GM12878 (cell line): Measurements from ENCODE around the gene ATP2A2. TPM values are rescaled to one million over a fixed set of nuclear protein-coding genes. Genes with fewer than 3 reads are reported as not detected.

Experiments used
- ATAC-seq: fragments of 200-7000 bp; cut with Tn5 transposase; 3 replicates; pipeline ENCODE4 v1.9.1; 2020; ENCODE audit warnings: mild to moderate bottlenecking, moderate library complexity
- BruUV-seq: library from RNA; stranded (reverse); fragments of 400-500 nt; replicated peaks from 2 replicates; lab custom pipeline; 2021; lab: Mats Ljungman, UMichigan
- CTCF ChIA-PET: fragments of 300-600 bp; sonication (Branson Sonifier 250); formaldehyde crosslinking; extraction: SDS; loops from one replicate; lab custom pipeline; 2021; ENCODE audit warnings: inconsistent platforms; lab: Yijun Ruan, JAX
- POLR2A ChIA-PET: fragments of 350-600 bp; formaldehyde crosslinking; extraction: SDS; loops from one replicate; lab custom pipeline; 2021; ENCODE audit warnings: inconsistent platforms; lab: Charles Lee
- RAD21 ChIA-PET: fragments of 300-600 bp; sonication (Branson Sonifier 250); formaldehyde crosslinking; loops from one replicate; lab custom pipeline; 2023; ENCODE audit warnings: antibody characterized with exemption; ENCODE audit not compliant: unreplicated experiment; lab: Charles Lee
- SMC1A ChIA-PET: fragments of 300-600 bp; sonication (Branson Sonifier 250); formaldehyde crosslinking; loops from one replicate; lab custom pipeline; 2023; ENCODE audit not compliant: unreplicated experiment, uncharacterized antibody; lab: Charles Lee
- DNase-seq: peaks from one replicate; pipeline ENCODE4 v3.0.0-alpha.2; 2011; ENCODE audit warnings: low read depth, low spot score
- FAIRE-seq: peaks from 3 replicates; lab custom pipeline; 2011; peaks lifted over from hg19 to GRCh38; lab: Jason Lieb, UNC
- H2AFZ ChIP-seq: 2 replicates; pipeline ENCODE4 v1.6.0; 2011; ENCODE audit warnings: low read depth, low read length, control low read depth; ENCODE audit not compliant: control insufficient read depth
- H3K27ac ChIP-seq: 2 replicates; pipeline ENCODE4 v1.5.1; 2011; ENCODE audit warnings: control low read depth; ENCODE audit not compliant: control insufficient read depth, insufficient read depth
- H3K27me3 ChIP-seq, 2 experiments: replicated peaks in 1 of 2; 2 replicates each; pipeline versions ENCODE4 v1.6.0 to v1.6.1; 2011; ENCODE audit warnings: low read length in 1 of 2; ENCODE audit not compliant: control insufficient read depth in 2 of 2, insufficient read depth in 2 of 2
- H3K36me3 ChIP-seq, 2 experiments: 2 replicates each; pipeline ENCODE4 v1.5.1; 2011; ENCODE audit warnings: low read length in 1 of 2; ENCODE audit not compliant: control insufficient read depth in 2 of 2, insufficient read depth in 2 of 2
- H3K4me1 ChIP-seq: 2 replicates; pipeline ENCODE4 v1.6.1; 2011; ENCODE audit warnings: mild to moderate bottlenecking, low read length, moderate library complexity, mixed read lengths; ENCODE audit not compliant: control insufficient read depth, insufficient read depth
- H3K4me2 ChIP-seq: 2 replicates; pipeline ENCODE4 v1.6.0; 2011; ENCODE audit warnings: control low read depth; ENCODE audit not compliant: control insufficient read depth, insufficient read depth
- H3K4me3 ChIP-seq: fragments of 200-600 bp; sonication (generic); 2 replicates; pipeline ENCODE4 v1.5.1; 2016
- H3K79me2 ChIP-seq: 2 replicates; pipeline ENCODE4 v1.6.0; 2011; ENCODE audit warnings: low read length; ENCODE audit not compliant: control insufficient read depth, insufficient read depth
- H3K9ac ChIP-seq: 2 replicates; pipeline ENCODE4 v1.8.0; 2011; ENCODE audit warnings: low read length, control low read depth, mixed read lengths; ENCODE audit not compliant: control insufficient read depth, insufficient read depth
- H3K9me3 ChIP-seq: replicated peaks from 3 replicates; pipeline ENCODE4 v1.5.1; 2011; ENCODE audit warnings: mild to moderate bottlenecking, low read length; ENCODE audit not compliant: control insufficient read depth, insufficient read depth
- H4K20me1 ChIP-seq: 2 replicates; pipeline ENCODE4 v1.6.0; 2011; ENCODE audit not compliant: control insufficient read depth, insufficient read depth
- IKZF1 ChIP-seq: fragments of 450-650 bp; conservative IDR thresholded peaks from 2 replicates; pipeline ENCODE4 v1.6.1; 2017; ENCODE audit warnings: antibody characterized with exemption, mild to moderate bottlenecking
- NR2F1 ChIP-seq: fragments of 450-650 bp; conservative IDR thresholded peaks from 2 replicates; pipeline ENCODE4 v1.6.1; 2017; ENCODE audit warnings: mild to moderate bottlenecking
- RUNX3 ChIP-seq: IDR thresholded peaks from 2 replicates; pipeline ENCODE4 v1.6.1; 2012; ENCODE audit warnings: low read length, inconsistent platforms
- TBL1XR1 ChIP-seq: IDR thresholded peaks from 2 replicates; pipeline ENCODE4 v1.6.1; 2012; ENCODE audit warnings: low read depth, low read length, improper control_type of control experiment
- WGBS: methylation state at CpG from one replicate; pipeline ENCODE4 v1.1.6; 2016; ENCODE audit warnings: low lambda C conversion rate; ENCODE audit not compliant: insufficient replicate concordance, insufficient coverage; ENCODE audit errors: missing lambda C conversion rate; 5-methylcytosine and 5-hydroxymethylcytosine counted together
- in situ Hi-C: fragments of 300-500 bp; cut with MboI; formaldehyde crosslinking; loops from 9 replicates; pipeline ENCODE4 v1.14.3; 2018; ENCODE audit warnings: mixed read lengths
- intact Hi-C: fragments of 100-400 bp; cut with micrococcal nuclease; formaldehyde crosslinking; loops from one replicate; pipeline ENCODE4 v1.14.2; 2022; ENCODE audit not compliant: unreplicated experiment
- polyA plus RNA-seq, 11 experiments: library from polyadenylated mRNA; depleted of rRNA in 4 of 11; unstranded in 6 of 11; stranded (reverse) in 5 of 11; fragments of >200 nt; fragmentation: Nextera tagmentation in 4 of 11; fragmentation: Illumina TruSeq in 1 of 11; extraction: Ambion mirVana in 4 of 11; extraction: Trizol in 1 of 11; gene quantifications; 1 replicate in 1 of 11; 2 replicates in 10 of 11; pipeline versions ENCODE4 v1.2.1 to v1.2.3, GENCODE V29; 2011 to 2016; ENCODE audit warnings: inconsistent platforms in 2 of 11, missing spikeins in 2 of 11, low read depth in 1 of 11
- total RNA-seq, 4 experiments: library from RNA; depleted of rRNA in 3 of 4; stranded (reverse); fragments of >200 nt in 3 of 4; fragmentation: Illumina TruSeq in 1 of 4; extraction: Trizol in 1 of 4; gene quantifications; 2 replicates each; pipeline versions ENCODE4 v1.2.1 to v1.2.3, GENCODE V29; 2013 to 2021

The ATP2A2 gene
- total and polyA plus RNA-seq, 10 of the 15 experiments (the other 5 are each of a cell fraction or from before 2014, with no cell fraction given) = 3.7 to 133 (median 34.4) TPM

DNA sequence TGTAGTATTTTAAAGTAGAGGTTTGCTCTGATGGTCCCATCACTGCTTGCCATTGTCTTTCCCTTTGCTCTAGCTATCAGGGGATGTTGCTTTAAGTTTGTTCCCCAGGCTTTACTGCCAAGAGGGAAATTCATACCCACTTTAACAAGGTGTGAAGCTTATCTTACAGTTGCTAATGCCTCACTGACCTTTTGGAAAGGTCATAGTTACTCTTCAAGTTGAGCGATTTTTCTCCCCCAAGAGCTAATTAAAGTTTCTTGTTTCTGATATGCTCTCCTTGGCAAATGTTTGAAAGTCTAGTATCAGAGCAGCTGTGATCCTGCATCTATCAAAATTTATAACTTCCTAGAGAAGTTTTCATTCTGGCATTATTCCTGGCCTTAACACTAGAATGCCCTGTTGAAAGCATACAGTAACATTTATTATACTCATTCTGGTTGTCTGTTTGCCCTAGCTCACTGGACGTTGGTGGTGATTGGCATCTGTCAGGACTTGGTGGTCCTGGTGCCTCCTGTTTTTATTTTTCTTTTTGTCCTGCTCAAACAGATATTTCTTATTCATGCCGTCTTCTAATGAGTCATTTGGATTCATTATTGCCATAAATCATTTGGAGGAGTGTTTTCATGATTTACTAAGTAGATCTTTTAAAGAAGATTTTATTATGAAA is 8.1 kb downstream of the ATP2A2 start:
- peaks cover 2 to 42% of the 10 kb centered on the region in 2 experiments for H3K36me3 ChIP-seq
- peak overlapping the region; percentile 33; the same call in 1 of the 2 replicates for H3K27ac ChIP-seq
- peak overlapping the region; percentile 44 for H3K4me2 ChIP-seq
- H3K4me1 ChIP-seq = no peaks in the 10 kb centered on the region; the same call in 1 of the 2 replicates
- H3K79me2 ChIP-seq = peaks cover 67% of the 10 kb centered on the region
- ATAC-seq = peak; percentile 13; the same call in 2 of the 3 replicates
- no peaks in the 10 kb centered on the region for H3K9me3 ChIP-seq
- in situ Hi-C loops (no loop called here), intact Hi-C loops (no loop called here)
- WGBS = 47% methylated on average over 3 of the region's 3 CpGs
- ChIA-PET RAD21 (interaction anchor here (0.8 to 1.1 kb wide), 2 partner anchors 77 to 128 kb away, joined by 3 to 5 read pairs; no protein-coding TSS in a partner anchor), SMC1A (interaction anchor here (0.8 to 1.9 kb wide), 4 partner anchors 9 to 197 kb away, joined by 3 to 6 read pairs (median 3); no protein-coding TSS in a partner anchor), POLR2A (interaction anchor here (0.6 to 1.3 kb wide), 2 partner anchors 9 to 135 kb away, joined by 4 to 5 read pairs; no protein-coding TSS in a partner anchor), CTCF (interaction anchor here (1.2 to 1.4 kb wide), 2 partner anchors 164 to 189 kb away, joined by 3 read pairs; no protein-coding TSS in a partner anchor)
- H3K4me3 ChIP-seq = no peak overlapping the region
- no peaks in the 10 kb centered on the region for H3K27me3 ChIP-seq
- H4K20me1 ChIP-seq = no peaks in the 10 kb centered on the region
- no peak for DNase-seq
- H2AFZ ChIP-seq = no peak overlapping the region
- H3K9ac ChIP-seq = no peak overlapping the region
- BruUV-seq = no TSS peak
- no peak for FAIRE-seq
- TF ChIP-seq TBL1XR1 (no peak), NR2F1 (peak; percentile 60)

- no peaks in the 10 kb centered on the region for H4K20me1 ChIP-seq
- DNase-seq = no peak
- in situ Hi-C loops (no loop called here), intact Hi-C loops (no loop called here)
- ChIA-PET CTCF (interaction anchor here (1.2 to 1.4 kb wide), 2 partner anchors 165 to 190 kb away, joined by 3 read pairs; no protein-coding TSS in a partner anchor), POLR2A (interaction anchor here (0.5 to 0.6 kb wide), 2 partner anchors 19 to 141 kb away, joined by 3 to 6 read pairs; no protein-coding TSS in a partner anchor), RAD21 (interaction anchor here (0.8 to 1.1 kb wide), 2 partner anchors 78 to 128 kb away, joined by 3 to 5 read pairs; no protein-coding TSS in a partner anchor), SMC1A (interaction anchor here (1.3 to 1.9 kb wide), 2 partner anchors 9 to 42 kb away, joined by 3 to 6 read pairs; no protein-coding TSS in a partner anchor)
- H3K4me3 ChIP-seq = no peak overlapping the region
- WGBS = 2% methylated on average over 2 of the region's 2 CpGs
- no peak overlapping the region for H3K9ac ChIP-seq
- peaks cover 5 to 41% of the 10 kb centered on the region in 2 experiments for H3K36me3 ChIP-seq
- no peak for TF ChIP-seq IKZF1
- TF ChIP-seq RUNX3 = 0 out of 2 replicates have a peak, but pooled peaks have one; percentile 9
- no peaks in the 10 kb centered on the region for H3K9me3 ChIP-seq
- peak overlapping the region; percentile 9; the same call in 1 of the 2 replicates for H3K4me2 ChIP-seq
- peaks cover 64% of the 10 kb centered on the region for H3K79me2 ChIP-seq
- no peak overlapping the region for H2AFZ ChIP-seq
- no peak for FAIRE-seq
- no TSS peak for BruUV-seq
- no peak for ATAC-seq
- no peaks in the 10 kb centered on the region; the same call in 1 of the 2 replicates for H3K4me1 ChIP-seq
- H3K27me3 ChIP-seq = no peaks in the 10 kb centered on the region
- no peak overlapping the region for H3K27ac ChIP-seq
Measured at GRCh38 chr12:110289711-110290078, 8.6 kb downstream of the ATP2A2 start.
